ENCODE results near the gene DHTKD1.
"Not testable (repeated sequence)": the region's sequence is repeated elsewhere in the genome, so short reads cannot be mapped to it uniquely, and the experiment has no call there.

DHTKD1 gene

DNA sequence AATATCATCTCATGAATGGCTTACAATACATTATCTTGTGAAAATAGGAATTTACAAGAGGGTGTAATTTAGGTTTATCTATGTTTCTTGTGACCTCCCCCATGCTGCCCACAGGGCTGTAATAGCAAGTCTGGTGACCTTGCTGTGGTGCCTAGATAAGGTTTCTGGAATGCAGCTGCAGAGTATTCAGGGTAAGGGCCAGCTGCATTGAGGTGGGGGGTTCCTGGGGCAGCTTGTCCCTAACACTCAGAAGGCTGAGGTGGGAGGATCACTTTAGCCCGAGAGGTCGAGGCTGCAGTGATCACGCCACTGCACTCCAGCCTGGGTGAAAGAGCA lies 5.3 kb upstream of the DHTKD1 start:
- no peak for DNase-seq (ENCODE audit: low read depth in 1 of 2, low spot score in 1 of 2)

GRCh38 chr10:12067336-12067735 lies 1.4 kb upstream of the DHTKD1 start:
- DNase-seq (ENCODE audit: low read depth in 1 of 2, low spot score in 1 of 2): no peak

DNA sequence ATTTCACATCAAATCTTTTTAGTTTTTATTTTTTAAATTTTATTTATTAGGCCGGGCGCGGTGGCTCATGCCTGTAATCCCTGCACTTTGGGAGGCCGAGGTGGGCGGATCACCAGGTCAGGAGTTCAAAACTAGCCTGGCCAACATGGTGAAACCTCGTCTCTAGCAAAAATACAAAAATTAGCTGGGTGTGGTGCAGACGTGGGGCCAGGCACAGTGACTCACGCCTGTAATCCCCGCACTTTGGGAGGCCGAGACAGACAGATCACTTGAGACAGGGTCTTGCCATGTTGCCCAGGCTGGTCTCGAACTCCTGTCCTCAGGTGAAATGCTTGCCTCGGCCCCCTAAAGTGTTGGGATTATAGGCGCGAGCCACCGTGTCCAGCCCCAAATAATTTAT lies 2.7 kb downstream of the DHTKD1 start:
- DNase-seq (ENCODE audit: low read depth in 1 of 2, low spot score in 1 of 2): not testable (repeated sequence)

GRCh38 chr10:12073526-12073925 lies 4.8 kb downstream of the DHTKD1 start:
- DNase-seq (ENCODE audit: low read depth in 1 of 2, low spot score in 1 of 2): no peak

DNA sequence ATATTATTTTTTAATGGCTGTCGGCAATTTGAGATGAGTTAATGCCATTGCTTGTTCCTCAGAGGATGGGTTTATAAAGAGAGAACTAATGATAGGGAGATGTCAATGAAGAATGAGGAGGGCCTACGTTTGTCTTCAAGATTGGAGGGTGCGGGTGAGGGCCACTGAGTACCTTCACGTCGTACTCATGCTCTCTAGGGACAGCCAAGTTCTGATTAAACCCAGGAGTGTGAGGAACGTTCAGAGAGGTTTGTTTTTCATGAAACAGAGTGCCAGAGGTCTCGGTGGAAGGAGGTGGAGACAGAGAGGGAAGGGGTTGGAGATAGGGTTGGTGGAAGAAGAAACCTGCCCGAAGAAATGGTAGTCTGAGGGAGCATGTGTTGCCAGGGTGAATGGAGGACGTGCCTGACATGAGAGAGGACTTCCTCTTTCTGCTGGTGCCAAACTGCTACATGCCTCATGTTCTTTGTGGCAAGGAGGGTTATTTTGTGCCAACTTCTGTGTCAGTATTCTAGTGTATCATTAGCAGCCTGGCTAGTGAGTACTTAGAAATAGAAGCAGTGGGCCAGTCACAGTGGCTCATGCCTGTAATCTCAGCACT lies 8.9 kb downstream of the DHTKD1 start:
- DNase-seq (ENCODE audit: low read depth in 1 of 2, low spot score in 1 of 2): no peak

GRCh38 chr10:12081470-12081869 lies 12.7 kb downstream of the DHTKD1 start:
- DNase-seq (ENCODE audit: low read depth in 1 of 2, low spot score in 1 of 2): no peak

GRCh38 chr10:12081879-12082557 lies 13.3 kb downstream of the DHTKD1 start:
- no peak for DNase-seq (ENCODE audit: low read depth in 1 of 2, low spot score in 1 of 2)

DNA sequence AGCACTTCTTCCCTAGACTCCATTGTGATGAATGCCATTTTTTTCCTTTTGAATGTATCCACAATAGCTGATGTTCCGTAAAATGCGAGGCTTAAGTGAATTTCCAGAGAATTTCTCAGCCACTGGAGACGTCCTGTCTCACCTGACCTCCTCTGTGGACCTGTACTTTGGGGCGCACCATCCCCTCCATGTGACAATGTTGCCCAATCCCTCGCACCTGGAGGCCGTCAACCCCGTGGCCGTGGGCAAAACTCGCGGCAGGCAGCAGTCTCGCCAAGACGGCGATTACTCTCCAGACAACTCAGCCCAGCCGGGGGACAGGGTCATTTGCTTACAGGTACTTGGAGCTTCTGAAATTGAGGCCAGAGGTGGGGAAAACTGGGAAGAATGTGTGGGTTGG lies 20.2 kb downstream of the DHTKD1 start:
- DNase-seq (ENCODE audit: low read depth in 1 of 2, low spot score in 1 of 2): no peak

DNA sequence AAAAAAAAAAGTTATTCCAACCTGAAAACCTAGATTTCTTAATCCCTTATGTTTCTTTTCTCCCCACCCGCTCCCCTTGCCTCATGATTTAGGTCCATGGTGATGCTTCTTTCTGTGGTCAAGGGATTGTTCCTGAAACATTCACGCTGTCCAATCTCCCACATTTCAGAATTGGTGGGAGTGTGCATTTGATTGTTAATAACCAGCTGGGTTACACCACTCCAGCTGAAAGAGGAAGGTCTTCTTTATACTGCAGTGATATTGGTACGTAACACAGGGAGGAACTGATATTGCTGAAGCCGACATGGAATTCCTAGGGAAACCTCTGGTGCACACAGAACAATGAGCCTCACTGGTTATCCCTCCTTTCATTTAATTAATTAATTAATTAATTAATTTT lies 22.7 kb downstream of the DHTKD1 start:
- no peak for DNase-seq (ENCODE audit: low read depth in 1 of 2, low spot score in 1 of 2)

- DNase-seq (ENCODE audit: low read depth in 1 of 2, low spot score in 1 of 2): not testable (repeated sequence)
Measured at GRCh38 chr10:12097361-12097760, 28.6 kb downstream of the DHTKD1 start.

DNA sequence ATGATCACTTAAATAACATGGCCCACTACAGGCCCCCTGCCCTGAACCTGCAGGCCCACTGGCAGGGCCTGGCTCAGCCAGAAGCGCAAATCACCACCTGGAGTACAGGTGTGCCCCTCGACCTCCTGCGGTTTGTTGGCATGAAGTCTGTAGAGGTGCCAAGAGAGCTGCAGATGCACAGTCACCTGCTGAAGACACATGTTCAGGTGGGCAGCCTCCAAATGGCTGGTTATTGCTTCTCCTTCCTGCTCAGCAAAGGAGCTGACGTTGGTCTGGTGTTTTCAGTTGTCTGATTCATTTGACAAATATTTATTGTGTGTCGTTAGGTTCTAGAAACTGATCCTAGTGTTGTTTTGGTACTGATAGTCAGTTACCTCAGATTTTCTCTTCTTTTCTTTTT lies 29.0 kb downstream of the DHTKD1 start:
- no peak for DNase-seq (ENCODE audit: low read depth in 1 of 2, low spot score in 1 of 2)

- DNase-seq (ENCODE audit: low read depth in 1 of 2, low spot score in 1 of 2): no peak
Measured at GRCh38 chr10:12098966-12099365, 30.2 kb downstream of the DHTKD1 start.

- no peak for DNase-seq (ENCODE audit: low read depth in 1 of 2, low spot score in 1 of 2)
Measured at GRCh38 chr10:12103802-12104201, 35.0 kb downstream of the DHTKD1 start.

DNA sequence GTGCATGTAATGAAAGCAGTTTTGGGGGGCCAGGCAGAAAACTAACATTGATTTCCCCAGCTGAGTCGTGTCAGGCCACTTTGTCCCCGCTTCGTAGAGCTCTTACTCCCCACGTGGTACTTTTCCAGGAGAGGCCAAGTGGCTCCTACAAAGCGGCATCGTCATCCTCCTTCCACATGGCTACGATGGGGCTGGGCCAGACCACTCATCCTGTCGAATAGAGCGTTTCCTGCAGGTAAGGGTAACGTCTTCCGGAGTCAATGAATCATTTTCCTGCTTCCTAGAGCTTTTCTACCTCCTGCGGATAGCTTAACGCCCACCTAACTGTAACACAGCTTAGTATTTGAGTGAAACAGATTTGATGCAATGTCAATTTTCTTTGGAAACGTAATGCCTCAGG lies 39.0 kb downstream of the DHTKD1 start:
- DNase-seq (ENCODE audit: low read depth in 1 of 2, low spot score in 1 of 2): no peak

GRCh38 chr10:12109286-12109685 lies 40.5 kb downstream of the DHTKD1 start:
- DNase-seq (ENCODE audit: low read depth in 1 of 2, low spot score in 1 of 2): no peak

DNA sequence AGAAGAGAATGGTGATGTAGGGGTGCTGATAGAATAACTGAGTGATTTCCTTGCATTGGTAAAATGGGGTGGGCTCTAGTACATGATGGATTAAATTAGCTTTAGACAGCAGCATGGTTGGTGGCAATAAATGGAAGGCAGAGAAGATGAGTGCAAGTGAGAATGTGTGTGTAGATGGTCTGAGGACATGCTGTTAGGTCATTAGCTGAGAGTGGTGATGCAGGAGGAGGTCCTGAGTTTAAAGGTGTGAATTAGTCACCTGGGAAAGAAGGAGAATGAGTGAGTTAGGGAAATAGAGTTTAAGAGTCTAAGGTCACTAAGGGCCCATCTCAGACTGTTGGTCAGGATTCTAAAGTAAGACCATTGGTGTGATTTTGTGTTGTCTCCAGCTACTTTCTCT lies 42.8 kb downstream of the DHTKD1 start:
- DNase-seq (ENCODE audit: low read depth in 1 of 2, low spot score in 1 of 2): no peak

- no peak for DNase-seq (ENCODE audit: low read depth in 1 of 2, low spot score in 1 of 2)
Measured at GRCh38 chr10:12113627-12114026, 44.9 kb downstream of the DHTKD1 start.

- DNase-seq (ENCODE audit: low read depth in 1 of 2, low spot score in 1 of 2): no peak
Measured at GRCh38 chr10:12121673-12122072, 52.9 kb downstream of the DHTKD1 start.

GRCh38 chr10:12129222-12130111 lies 60.7 kb downstream of the DHTKD1 start, which contains the start of gene SEC61A2:
Gene SEC61A2, plus strand, starts transcription at chr10:12129677. Its CDS starts 111 bp downstream, at chr10:12129788.
- DNase-seq (ENCODE audit: low read depth in 1 of 2, low spot score in 1 of 2): peak; percentile 95

DNA sequence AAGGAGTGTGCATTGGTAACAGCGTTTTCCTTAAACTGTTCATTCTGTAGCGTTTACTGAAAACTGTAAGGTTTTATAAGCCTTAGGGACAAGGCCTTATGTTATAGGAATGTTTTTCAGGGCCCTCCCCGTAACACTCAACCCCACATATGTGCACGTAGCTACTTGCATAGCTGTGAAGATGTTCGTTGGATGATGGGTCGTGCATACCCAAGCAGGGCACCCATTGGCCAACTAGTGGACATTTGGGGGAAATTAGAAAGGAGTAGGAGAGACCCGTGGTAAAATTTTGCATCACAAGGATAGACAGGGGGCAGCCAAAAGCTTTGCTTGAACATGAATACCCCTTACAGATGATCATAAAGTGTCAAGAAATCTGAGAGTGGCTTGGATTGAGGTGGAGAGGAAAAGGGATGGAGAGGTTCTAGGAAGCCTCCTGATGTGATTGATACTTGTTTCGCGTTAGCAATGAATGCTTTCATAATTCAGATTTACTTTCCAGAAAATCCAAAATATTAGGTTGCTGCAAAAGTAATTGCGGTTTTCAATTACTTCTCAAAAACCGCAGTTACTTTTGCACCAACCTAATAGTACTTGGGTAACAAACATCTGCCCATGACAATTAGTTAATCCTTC lies 61.6 kb downstream of the DHTKD1 start:
- peak in 1 of 2 donors; percentile 21 for DNase-seq (ENCODE audit: low read depth in 1 of 2, low spot score in 1 of 2)

DNA sequence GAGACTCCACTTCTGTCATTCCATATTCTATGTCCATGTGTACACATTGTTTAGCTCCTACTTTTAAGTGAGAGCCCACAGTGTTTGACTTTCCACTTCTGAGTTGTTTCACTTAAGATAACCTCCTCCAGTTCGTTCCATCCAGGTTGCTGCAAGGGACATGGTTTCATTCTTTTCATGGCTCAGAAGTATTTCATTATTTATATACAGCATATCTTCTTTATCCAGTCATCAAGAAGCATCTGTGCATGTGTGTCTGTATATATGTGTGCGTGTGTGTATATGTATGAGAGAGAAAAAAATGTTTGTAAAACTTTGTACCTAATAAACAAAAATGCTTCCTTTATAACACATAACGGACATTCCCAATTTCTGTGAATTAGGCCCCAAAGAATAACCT lies 66.9 kb downstream of the DHTKD1 start:
- DNase-seq (ENCODE audit: low read depth in 1 of 2, low spot score in 1 of 2): no peak

DNA sequence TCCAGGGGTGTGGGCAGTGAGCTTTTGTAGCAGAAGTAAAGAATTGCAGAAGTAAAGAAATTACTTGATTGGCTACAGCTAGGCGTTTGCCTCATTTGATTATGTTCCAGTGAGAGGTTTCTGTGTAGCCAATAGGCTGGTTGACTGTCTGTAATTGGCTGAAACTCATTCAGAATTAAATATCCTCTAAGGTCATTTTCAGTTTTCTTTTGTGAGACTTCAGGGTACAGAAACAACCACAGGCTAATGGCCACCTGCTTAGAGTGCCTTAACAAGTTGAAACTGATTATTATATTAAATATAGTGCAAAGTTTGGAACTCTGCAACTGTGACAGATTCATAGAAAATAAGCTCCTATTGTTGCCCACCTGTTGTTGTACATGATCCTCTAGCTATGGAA lies 71.3 kb downstream of the DHTKD1 start:
- DNase-seq (ENCODE audit: low read depth in 1 of 2, low spot score in 1 of 2): no peak

All from activated CD4-positive, alpha-beta T cell treated with anti-CD3 and anti-CD28 coated beads, Interleukin-2, amount 50 U/mL, for 24 hours (primary cell).